GM12891 (cell line): ENCODE data around the gene KRT84.
A peak's percentile ranks its signal among the peaks of the same experiment; 100 is the strongest.

Source experiments
- DNase-seq: peaks from one replicate; pipeline ENCODE4 v3.0.0; 2011; ENCODE audit warnings: low spot score; ENCODE audit not compliant: insufficient read length
- FAIRE-seq: peaks from 2 replicates; lab custom pipeline; 2011; peaks lifted over from hg19 to GRCh38; lab: Jason Lieb, UNC
- PAX5 ChIP-seq: IDR thresholded peaks from 2 replicates; pipeline ENCODE4 v1.6.1; 2011; ENCODE audit warnings: low read length, moderate library complexity, mild to moderate bottlenecking; ENCODE audit not compliant: insufficient read depth, severe bottlenecking
- POLR2A ChIP-seq: IDR thresholded peaks from 2 replicates; pipeline ENCODE4 v1.6.1; 2011; ENCODE audit warnings: low read depth, low read length, control low read depth
- POLR2AphosphoS5 ChIP-seq: IDR thresholded peaks from 2 replicates; pipeline ENCODE4 v1.6.1; 2011; ENCODE audit warnings: low read depth, low read length, control low read depth
- POU2F2 ChIP-seq: IDR thresholded peaks from 2 replicates; pipeline ENCODE4 v1.6.1; 2011; ENCODE audit warnings: low read depth, mild to moderate bottlenecking, control low read depth, low read length, moderate library complexity
- SPI1 ChIP-seq: IDR thresholded peaks from 2 replicates; pipeline ENCODE4 v1.6.1; 2011; ENCODE audit warnings: low read depth, low read length, control low read depth
- TAF1 ChIP-seq: IDR thresholded peaks from 2 replicates; pipeline ENCODE4 v1.6.1; 2011; ENCODE audit warnings: low read depth, low read length, control low read depth

The KRT84 gene

GRCh38 chr12:52389313-52390207 is 4.1 kb upstream of the KRT84 start:
- no peak for FAIRE-seq
- DNase-seq, result no peak
- TF ChIP-seq SPI1 (no peak), POU2F2 (no peak), PAX5 (no peak), POLR2A (no peak), POLR2AphosphoS5 (no peak), TAF1 (no peak)

- DNase-seq, result no peak
- no peak for TF ChIP-seq POLR2AphosphoS5
- no peak for TF ChIP-seq POU2F2
- no peak for TF ChIP-seq PAX5
- TF ChIP-seq SPI1, result no peak
- no peak for TF ChIP-seq TAF1
- no peak for TF ChIP-seq POLR2A
- no peak for FAIRE-seq
Observed at GRCh38 chr12:52387859-52388258, 2.4 kb upstream of the KRT84 start.

GRCh38 chr12:52383331-52383730 is 2.1 kb downstream of the KRT84 start:
- TF ChIP-seq POLR2AphosphoS5, result no peak
- TF ChIP-seq SPI1, result no peak
- no peak for TF ChIP-seq PAX5
- TF ChIP-seq POU2F2, result no peak
- TF ChIP-seq TAF1, result no peak
- TF ChIP-seq POLR2A, result no peak
- FAIRE-seq (no peak), DNase-seq (no peak)

- FAIRE-seq (no peak), DNase-seq (no peak)
- no peak for TF ChIP-seq TAF1
- TF ChIP-seq SPI1, result peak; percentile 80
- no peak for TF ChIP-seq POLR2AphosphoS5
- TF ChIP-seq POU2F2, result no peak
Observed at GRCh38 chr12:52382854-52383253, 2.6 kb downstream of the KRT84 start.

GRCh38 chr12:52381206-52381605 is 4.2 kb downstream of the KRT84 start:
- FAIRE-seq (no peak), DNase-seq (no peak)
- TF ChIP-seq POLR2AphosphoS5, result no peak
- TF ChIP-seq POLR2A, result no peak
- no peak for TF ChIP-seq SPI1
- TF ChIP-seq PAX5, result no peak
- TF ChIP-seq TAF1, result no peak
- no peak for TF ChIP-seq POU2F2

- FAIRE-seq (no peak), DNase-seq (no peak)
- no peak for TF ChIP-seq PAX5
- TF ChIP-seq POLR2A, result no peak
- no peak for TF ChIP-seq POLR2AphosphoS5
- TF ChIP-seq TAF1, result no peak
- TF ChIP-seq POU2F2, result no peak
- no peak for TF ChIP-seq SPI1
Observed at GRCh38 chr12:52380271-52380694, 5.2 kb downstream of the KRT84 start.

GRCh38 chr12:52379536-52379935 is 5.9 kb downstream of the KRT84 start:
- TF ChIP-seq SPI1 (no peak), TAF1 (no peak), POU2F2 (no peak), POLR2AphosphoS5 (no peak), PAX5 (no peak), POLR2A (no peak)
- DNase-seq (no peak), FAIRE-seq (no peak)

GRCh38 chr12:52378091-52378490 is 7.4 kb downstream of the KRT84 start:
- TF ChIP-seq TAF1, result no peak
- FAIRE-seq (no peak), DNase-seq (no peak)

- FAIRE-seq, result no peak
Observed at GRCh38 chr12:52377266-52377665, 8.2 kb downstream of the KRT84 start.

More at GRCh38 chr12:52377266-52377665, 8.2 kb downstream of the KRT84 start:
- TF ChIP-seq TAF1 (no peak), PAX5 (no peak), SPI1 (no peak), POLR2A (no peak), POLR2AphosphoS5 (no peak), POU2F2 (no peak)
- no peak for DNase-seq
